ENCODE data around the gene PPA1.
"Not testable (repeated sequence)": the region's sequence is repeated elsewhere in the genome, so short reads cannot be mapped to it uniquely, and the experiment has no call there.

Gene PPA1

GRCh38 chr10:70253878-70254765 lies 20.9 kb upstream of the PPA1 start:
- DNase-seq, result no peak

- DNase-seq, result no peak
These were observed 17.9 kb upstream of the PPA1 start for GRCh38 chr10:70250961-70251680.

GRCh38 chr10:70247360-70247759 lies 14.1 kb upstream of the PPA1 start:
- DNase-seq, result no peak

- DNase-seq, result no peak
These were observed 7.9 kb upstream of the PPA1 start for GRCh38 chr10:70241081-70241480.

GRCh38 chr10:70239986-70240385 lies 6.8 kb upstream of the PPA1 start:
- DNase-seq, result not testable (repeated sequence)

- not testable (repeated sequence) for DNase-seq
These were observed 6.1 kb upstream of the PPA1 start for GRCh38 chr10:70239077-70239976.

- not testable (repeated sequence) for DNase-seq
These were observed 4.8 kb upstream of the PPA1 start for GRCh38 chr10:70237958-70238536.

GRCh38 chr10:70234668-70235447 lies 1.6 kb upstream of the PPA1 start:
- no peak for DNase-seq

GRCh38 chr10:70233939-70234300 lies 691 bp upstream of the PPA1 start:
- no peak for DNase-seq

- no peak for DNase-seq
These were observed 445 bp downstream of the PPA1 start for GRCh38 chr10:70232859-70233108.

- no peak for DNase-seq
These were observed 922 bp downstream of the PPA1 start for GRCh38 chr10:70232155-70232858.

- no peak for DNase-seq
These were observed 4.7 kb downstream of the PPA1 start for GRCh38 chr10:70228491-70228890.

GRCh38 chr10:70227548-70228320 lies 5.5 kb downstream of the PPA1 start:
- no peak for DNase-seq

- no peak for DNase-seq
These were observed 9.5 kb downstream of the PPA1 start for GRCh38 chr10:70223728-70224127.

- not testable (repeated sequence) for DNase-seq
These were observed 10.3 kb downstream of the PPA1 start for GRCh38 chr10:70222811-70223447.

GRCh38 chr10:70222340-70222794 lies 10.9 kb downstream of the PPA1 start:
- no peak for DNase-seq

- DNase-seq, result no peak
These were observed 12.2 kb downstream of the PPA1 start for GRCh38 chr10:70221030-70221429.

GRCh38 chr10:70212879-70213278 lies 20.4 kb downstream of the PPA1 start:
- peak in 1 of 2 experiments; percentile 3 for DNase-seq

GRCh38 chr10:70212277-70212676 lies 21.0 kb downstream of the PPA1 start:
- DNase-seq, result no peak

GRCh38 chr10:70206762-70207161 lies 26.5 kb downstream of the PPA1 start:
- DNase-seq, result no peak

Data from NCI-H1930 (cell line).